ENCODE measurements around the gene DMD.

The DMD gene

GRCh38 chrX:31200430-31200829 is 2010.9 kb downstream of the DMD start:
- Histone ChIP-seq H3K4me3 (ENCODE audit: low read length, poor library complexity, severe bottlenecking) (no peak overlapping the region), H3K9me2 (replicated peaks; ENCODE audit: low read depth, low read length) (no peaks in the 10 kb centered on the region), H2AFZ (ENCODE audit: low read length) (no peak overlapping the region), H3F3A (ENCODE audit: low read depth) (no peaks in the 10 kb centered on the region), H3K9me3 (ENCODE audit: insufficient read depth, low read depth, low read length) (no peaks in the 10 kb centered on the region), H3K4me2 (ENCODE audit: low read depth, low read length, poor library complexity, severe bottlenecking) (no peak overlapping the region), H4K20me1 (ENCODE audit: insufficient read depth, low read length, poor library complexity, severe bottlenecking) (no peaks in the 10 kb centered on the region), H3K4me1 (ENCODE audit: insufficient read depth, low read length, poor library complexity, severe bottlenecking) (no peaks in the 10 kb centered on the region), H3K36me3 (ENCODE audit: insufficient read depth, low read length) (peaks cover 29% of the 10 kb centered on the region; the same call in 1 of the 2 replicates), H3K27me3 (ENCODE audit: insufficient read depth, low read length, poor library complexity, severe bottlenecking) (no peaks in the 10 kb centered on the region), H3K79me2 (ENCODE audit: insufficient read depth, low read length) (no peaks in the 10 kb centered on the region), H3K9ac (ENCODE audit: low read depth, low read length, poor library complexity, severe bottlenecking) (no peak overlapping the region)
- TF ChIP-seq, protein P1, sequence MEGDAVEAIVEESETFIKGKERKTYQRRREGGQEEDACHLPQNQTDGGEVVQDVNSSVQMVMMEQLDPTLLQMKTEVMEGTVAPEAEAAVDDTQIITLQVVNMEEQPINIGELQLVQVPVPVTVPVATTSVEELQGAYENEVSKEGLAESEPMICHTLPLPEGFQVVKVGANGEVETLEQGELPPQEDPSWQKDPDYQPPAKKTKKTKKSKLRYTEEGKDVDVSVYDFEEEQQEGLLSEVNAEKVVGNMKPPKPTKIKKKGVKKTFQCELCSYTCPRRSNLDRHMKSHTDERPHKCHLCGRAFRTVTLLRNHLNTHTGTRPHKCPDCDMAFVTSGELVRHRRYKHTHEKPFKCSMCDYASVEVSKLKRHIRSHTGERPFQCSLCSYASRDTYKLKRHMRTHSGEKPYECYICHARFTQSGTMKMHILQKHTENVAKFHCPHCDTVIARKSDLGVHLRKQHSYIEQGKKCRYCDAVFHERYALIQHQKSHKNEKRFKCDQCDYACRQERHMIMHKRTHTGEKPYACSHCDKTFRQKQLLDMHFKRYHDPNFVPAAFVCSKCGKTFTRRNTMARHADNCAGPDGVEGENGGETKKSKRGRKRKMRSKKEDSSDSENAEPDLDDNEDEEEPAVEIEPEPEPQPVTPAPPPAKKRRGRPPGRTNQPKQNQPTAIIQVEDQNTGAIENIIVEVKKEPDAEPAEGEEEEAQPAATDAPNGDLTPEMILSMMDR (conservative IDR thresholded peaks at IDR 0.05; ENCODE audit: low read length): no peak
- TF ChIP-seq EZH2phosphoT487 (IDR thresholded peaks at IDR 0.05; ENCODE audit: borderline replicate concordance): no peak

DNA sequence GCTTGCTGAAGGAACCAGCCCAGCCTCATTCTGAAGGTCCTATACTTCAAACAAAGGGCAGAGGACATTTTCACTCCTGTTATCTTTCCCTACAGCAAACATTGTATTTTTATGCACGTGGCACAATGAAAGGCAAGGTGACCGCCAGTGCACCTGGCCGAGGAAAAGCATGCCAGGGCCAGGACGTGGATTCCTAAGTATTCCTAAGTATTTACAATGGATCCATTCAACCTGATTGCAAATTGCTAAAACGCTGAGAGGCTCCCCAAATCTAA is 2011.6 kb downstream of the DMD start:
- TF ChIP-seq, protein P1 (conservative IDR thresholded peaks at IDR 0.05; ENCODE audit: low read length): no peak
- TF ChIP-seq EZH2phosphoT487 (IDR thresholded peaks at IDR 0.05; ENCODE audit: borderline replicate concordance): no peak
- no peaks in the 10 kb centered on the region for H3K27me3 ChIP-seq (ENCODE audit: insufficient read depth, low read length, poor library complexity, severe bottlenecking)
- H3F3A ChIP-seq (ENCODE audit: low read depth): no peaks in the 10 kb centered on the region
- H3K4me3 ChIP-seq (ENCODE audit: low read length, poor library complexity, severe bottlenecking): no peak overlapping the region
- no peak overlapping the region for H2AFZ ChIP-seq (ENCODE audit: low read length)
- H3K9me2 ChIP-seq (replicated peaks; ENCODE audit: low read depth, low read length): no peaks in the 10 kb centered on the region
- H3K4me1 ChIP-seq (ENCODE audit: insufficient read depth, low read length, poor library complexity, severe bottlenecking): no peaks in the 10 kb centered on the region
- H3K79me2 ChIP-seq (ENCODE audit: insufficient read depth, low read length): no peaks in the 10 kb centered on the region
- H4K20me1 ChIP-seq (ENCODE audit: insufficient read depth, low read length, poor library complexity, severe bottlenecking): no peaks in the 10 kb centered on the region
- no peak overlapping the region for H3K9ac ChIP-seq (ENCODE audit: low read depth, low read length, poor library complexity, severe bottlenecking)
- H3K4me2 ChIP-seq (ENCODE audit: low read depth, low read length, poor library complexity, severe bottlenecking): no peak overlapping the region
- peaks cover 26% of the 10 kb centered on the region; the same call in 1 of the 2 replicates for H3K36me3 ChIP-seq (ENCODE audit: insufficient read depth, low read length)
- H3K9me3 ChIP-seq (ENCODE audit: insufficient read depth, low read depth, low read length): no peaks in the 10 kb centered on the region

GRCh38 chrX:31199056-31199839 is 2012.1 kb downstream of the DMD start:
- no peaks in the 10 kb centered on the region for H3K27me3 ChIP-seq (ENCODE audit: insufficient read depth, low read length, poor library complexity, severe bottlenecking)

More at GRCh38 chrX:31199056-31199839, 2012.1 kb downstream of the DMD start:
- no peaks in the 10 kb centered on the region for H3F3A ChIP-seq (ENCODE audit: low read depth)
- peaks cover 26% of the 10 kb centered on the region; the same call in 1 of the 2 replicates for H3K36me3 ChIP-seq (ENCODE audit: insufficient read depth, low read length)
- H3K4me2 ChIP-seq (ENCODE audit: low read depth, low read length, poor library complexity, severe bottlenecking): no peak overlapping the region
- no peaks in the 10 kb centered on the region for H3K9me3 ChIP-seq (ENCODE audit: insufficient read depth, low read depth, low read length)
- H3K9me2 ChIP-seq (replicated peaks; ENCODE audit: low read depth, low read length): no peaks in the 10 kb centered on the region
- no peaks in the 10 kb centered on the region for H4K20me1 ChIP-seq (ENCODE audit: insufficient read depth, low read length, poor library complexity, severe bottlenecking)
- H3K4me3 ChIP-seq (ENCODE audit: low read length, poor library complexity, severe bottlenecking): no peak overlapping the region
- H3K79me2 ChIP-seq (ENCODE audit: insufficient read depth, low read length): no peaks in the 10 kb centered on the region
- no peak overlapping the region for H2AFZ ChIP-seq (ENCODE audit: low read length)
- no peak overlapping the region for H3K9ac ChIP-seq (ENCODE audit: low read depth, low read length, poor library complexity, severe bottlenecking)
- TF ChIP-seq, protein P1 (conservative IDR thresholded peaks at IDR 0.05; ENCODE audit: low read length): no peak
- TF ChIP-seq EZH2phosphoT487 (IDR thresholded peaks at IDR 0.05; ENCODE audit: borderline replicate concordance): no peak
- H3K4me1 ChIP-seq (ENCODE audit: insufficient read depth, low read length, poor library complexity, severe bottlenecking): no peaks in the 10 kb centered on the region
